Activated naive CD8-positive, alpha-beta T cell (primary cell): ENCODE measurements around the gene GTPBP8.

Experiments used
- H3K27ac Mint-ChIP-seq: one replicate; pipeline ENCODE4 v1.8.0; 2021; ENCODE audit warnings: mixed read lengths
- H3K27me3 Mint-ChIP-seq: one replicate; pipeline ENCODE4 v1.8.0; 2021; ENCODE audit warnings: mixed read lengths
- H3K36me3 Mint-ChIP-seq: one replicate; pipeline ENCODE4 v1.8.0; 2021; ENCODE audit warnings: mixed read lengths
- H3K4me1 Mint-ChIP-seq: one replicate; pipeline ENCODE4 v1.8.0; 2021; ENCODE audit warnings: low read depth, mixed read lengths
- H3K4me3 Mint-ChIP-seq: one replicate; pipeline ENCODE4 v1.8.0; 2021; ENCODE audit warnings: mild to moderate bottlenecking, mixed read lengths
- H3K9me3 Mint-ChIP-seq: one replicate; pipeline ENCODE4 v1.8.0; 2021; ENCODE audit warnings: low read depth, mixed read lengths

GTPBP8 gene

DNA sequence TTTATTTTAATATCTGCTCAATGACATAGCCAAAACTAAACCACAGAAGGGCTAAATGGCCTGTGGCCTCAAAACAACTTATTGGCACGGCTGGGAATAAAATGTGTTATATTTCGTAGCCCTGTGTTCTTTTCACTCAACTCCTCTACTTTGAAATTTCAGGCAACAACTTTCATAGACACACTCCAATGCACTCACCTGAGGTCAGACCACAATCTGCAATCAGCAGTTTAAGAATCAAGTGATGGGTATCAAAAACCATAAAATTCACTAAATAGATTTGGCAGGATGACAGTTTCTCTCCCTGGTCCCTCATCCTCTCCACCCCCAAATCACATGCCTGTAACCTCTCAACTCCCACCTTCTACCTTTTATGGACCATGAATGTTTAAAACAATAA is 13.8 kb upstream of the GTPBP8 start:
- Mint-ChIP-seq H3K36me3 (no peaks in the 10 kb centered on the region), H3K4me1 (peaks cover 70% of the 10 kb centered on the region), H3K27ac (peak overlapping the region; percentile 84), H3K4me3 (peak overlapping the region; percentile 51), H3K9me3 (no peaks in the 10 kb centered on the region), H3K27me3 (no peaks in the 10 kb centered on the region)

DNA sequence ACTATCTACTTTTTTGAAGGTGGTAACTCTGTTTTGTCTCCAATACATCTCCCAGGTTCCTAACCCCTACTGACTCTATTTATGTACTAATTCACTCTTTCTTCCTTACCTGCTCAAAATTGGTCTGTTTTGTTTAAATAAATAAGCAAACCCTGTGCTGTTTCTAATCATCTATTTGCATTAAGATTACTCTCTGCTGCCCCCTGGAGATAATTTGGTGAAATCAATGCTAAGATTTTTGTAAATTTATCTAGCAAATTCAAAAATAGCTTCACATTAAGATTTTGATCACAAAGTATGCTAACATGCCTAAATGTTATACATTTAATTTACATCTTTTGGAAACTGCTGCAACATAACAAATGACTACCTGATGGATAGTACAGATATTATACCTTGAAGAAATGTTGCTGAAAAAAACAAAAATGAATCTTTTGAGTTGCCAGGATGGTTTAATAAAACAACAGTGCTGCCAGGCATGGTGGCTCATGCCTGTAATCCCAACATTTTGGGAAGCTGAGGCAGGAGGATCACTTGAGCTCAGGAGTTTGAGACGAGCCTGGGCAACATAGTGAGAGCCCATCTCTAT is 11.4 kb upstream of the GTPBP8 start:
- no peak overlapping the region for H3K4me3 Mint-ChIP-seq
- H3K27me3 Mint-ChIP-seq = no peaks in the 10 kb centered on the region
- H3K27ac Mint-ChIP-seq = no peak overlapping the region
- H3K36me3 Mint-ChIP-seq = no peaks in the 10 kb centered on the region
- H3K4me1 Mint-ChIP-seq = peaks cover 64% of the 10 kb centered on the region
- no peaks in the 10 kb centered on the region for H3K9me3 Mint-ChIP-seq

DNA sequence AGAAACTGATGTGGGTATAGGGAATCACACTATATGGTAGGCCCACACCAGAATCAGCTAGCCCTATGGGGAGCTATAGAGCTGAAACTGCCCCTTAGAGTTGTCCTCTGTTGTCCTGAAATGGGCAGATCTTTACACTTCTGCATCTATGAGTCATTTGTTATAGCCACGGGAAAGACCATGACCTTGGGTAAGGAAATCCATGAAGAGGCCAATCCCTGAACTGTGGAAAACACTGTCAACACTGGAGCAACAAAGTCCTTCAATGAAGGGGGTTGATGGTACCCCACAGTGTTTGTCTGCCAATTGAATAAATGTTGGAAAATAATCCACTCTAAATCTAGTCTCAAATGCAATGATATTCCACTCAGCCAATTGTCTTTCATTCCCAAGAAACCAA is 10.7 kb upstream of the GTPBP8 start:
- Mint-ChIP-seq H3K36me3 (no peaks in the 10 kb centered on the region), H3K27ac (no peak overlapping the region), H3K4me3 (no peak overlapping the region), H3K27me3 (no peaks in the 10 kb centered on the region), H3K9me3 (no peaks in the 10 kb centered on the region), H3K4me1 (peaks cover 63% of the 10 kb centered on the region)

DNA sequence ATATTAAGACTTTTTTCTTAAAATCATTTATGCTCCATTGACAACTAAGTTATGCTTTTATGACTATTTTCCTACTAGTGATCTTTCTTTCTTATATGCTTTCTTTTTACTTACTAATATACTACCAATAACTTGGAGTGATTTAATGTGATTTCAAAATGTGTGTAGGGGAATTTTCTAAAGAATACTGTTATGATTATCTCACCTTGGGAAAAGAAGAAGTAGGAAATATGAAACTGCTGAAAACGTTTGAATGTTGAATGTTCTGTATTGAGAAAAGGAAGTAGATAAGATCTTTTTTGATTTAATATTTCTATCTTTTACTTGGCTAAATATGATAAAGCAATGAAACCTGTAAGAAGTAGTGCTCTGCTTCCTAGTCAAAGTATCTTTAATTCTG is 8.1 kb upstream of the GTPBP8 start:
- Mint-ChIP-seq H3K4me1 (peaks cover 48% of the 10 kb centered on the region), H3K36me3 (no peaks in the 10 kb centered on the region), H3K4me3 (no peak overlapping the region), H3K27me3 (no peaks in the 10 kb centered on the region), H3K27ac (no peak overlapping the region), H3K9me3 (no peaks in the 10 kb centered on the region)

DNA sequence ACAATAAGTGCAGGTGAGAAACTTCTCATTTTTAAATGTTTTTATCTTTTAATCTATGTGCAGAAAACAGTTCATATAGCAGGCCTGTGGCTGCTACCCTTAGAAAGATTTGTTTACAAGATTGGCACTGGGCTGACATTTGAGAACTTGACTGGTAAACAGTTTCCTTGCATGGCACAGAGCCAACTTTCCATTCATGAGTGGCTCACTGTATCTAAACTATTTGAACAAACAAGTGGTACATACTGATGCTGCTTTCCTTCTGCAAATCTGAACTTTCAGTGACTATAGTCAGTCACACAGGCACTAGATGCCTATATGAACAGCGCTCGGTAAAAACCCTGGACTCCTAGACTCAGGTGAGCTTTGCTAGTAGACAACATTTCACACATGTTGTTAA is 6.3 kb upstream of the GTPBP8 start:
- H3K4me3 Mint-ChIP-seq = no peak overlapping the region
- no peaks in the 10 kb centered on the region for H3K9me3 Mint-ChIP-seq
- no peaks in the 10 kb centered on the region for H3K27me3 Mint-ChIP-seq
- H3K4me1 Mint-ChIP-seq = peaks cover 34% of the 10 kb centered on the region
- no peaks in the 10 kb centered on the region for H3K36me3 Mint-ChIP-seq
- H3K27ac Mint-ChIP-seq = no peak overlapping the region

DNA sequence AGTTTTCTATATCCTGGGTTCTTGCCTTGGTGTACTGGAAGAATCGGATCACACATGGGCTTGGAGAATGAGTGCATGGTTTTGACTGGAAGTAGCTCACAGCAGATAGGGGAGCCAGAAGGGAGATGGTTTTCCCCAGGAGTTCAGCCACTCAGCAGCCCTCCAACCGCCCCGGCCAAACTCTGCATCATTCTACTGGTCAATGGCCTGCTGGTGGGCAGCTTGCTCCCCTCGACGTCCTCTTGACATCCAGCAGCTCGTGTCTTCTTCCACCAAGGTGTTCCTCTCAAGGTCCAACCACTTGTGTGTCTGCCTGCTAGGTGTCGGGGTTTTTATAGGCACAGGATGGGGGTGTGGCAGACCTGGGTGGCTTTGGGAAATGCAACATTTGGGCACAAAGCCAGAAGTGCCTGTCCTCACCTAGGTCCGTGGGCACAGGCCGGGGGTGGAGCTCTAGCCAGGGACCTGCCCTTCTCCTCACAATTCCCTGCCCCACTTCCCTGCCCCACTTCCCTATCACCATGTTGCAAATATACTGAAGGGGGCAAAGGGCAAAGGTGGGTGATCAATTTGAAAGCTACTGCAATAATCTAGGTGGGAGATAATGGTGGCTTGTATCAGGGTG is 3.0 kb upstream of the GTPBP8 start:
- no peak overlapping the region for H3K27ac Mint-ChIP-seq
- H3K27me3 Mint-ChIP-seq = no peaks in the 10 kb centered on the region
- H3K4me3 Mint-ChIP-seq = no peak overlapping the region
- no peaks in the 10 kb centered on the region for H3K9me3 Mint-ChIP-seq
- no peaks in the 10 kb centered on the region for H3K36me3 Mint-ChIP-seq
- H3K4me1 Mint-ChIP-seq = peaks cover 50% of the 10 kb centered on the region

DNA sequence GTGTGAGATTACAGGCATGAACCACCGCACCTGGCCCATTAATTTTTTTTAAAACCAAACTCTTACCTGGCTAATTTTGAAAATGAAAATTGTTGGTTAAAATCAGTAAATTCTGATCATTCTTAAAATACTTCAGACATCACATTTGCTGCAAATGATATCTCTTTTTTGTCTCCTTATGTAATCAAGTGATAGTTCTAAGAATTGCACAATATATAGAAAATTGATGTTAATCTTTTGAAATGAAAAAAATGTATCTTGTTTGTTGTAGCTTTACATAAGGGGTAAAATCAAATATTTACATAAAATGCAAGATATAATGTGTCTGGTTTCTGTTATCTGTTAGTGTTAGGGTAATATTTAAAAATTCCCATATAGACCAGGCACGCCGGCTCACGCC is 5.0 kb downstream of the GTPBP8 start:
- Mint-ChIP-seq H3K4me3 (no peak overlapping the region), H3K9me3 (no peaks in the 10 kb centered on the region), H3K27me3 (no peaks in the 10 kb centered on the region), H3K27ac (no peak overlapping the region), H3K4me1 (peaks cover 69% of the 10 kb centered on the region), H3K36me3 (peaks cover 10% of the 10 kb centered on the region)

DNA sequence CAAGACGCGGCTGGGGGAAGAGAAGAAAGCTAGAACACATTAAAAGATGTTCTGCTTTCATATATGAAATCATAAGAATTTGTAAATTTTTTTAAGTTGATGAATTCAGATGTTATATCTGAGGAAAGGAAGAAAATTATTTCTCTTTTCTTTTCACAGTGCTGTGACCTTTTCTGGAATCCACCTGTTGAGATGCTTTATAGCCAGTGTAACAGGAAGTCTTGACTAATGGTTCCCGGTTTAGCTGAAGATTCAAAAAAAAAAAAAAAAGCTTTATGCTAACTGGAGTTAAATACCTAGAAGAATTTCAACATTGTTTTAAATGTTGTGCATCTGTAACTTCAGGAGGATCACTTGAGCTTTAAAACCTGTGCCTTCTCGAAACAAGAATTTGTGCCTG is 9.9 kb downstream of the GTPBP8 start:
- H3K27ac Mint-ChIP-seq = peak overlapping the region; percentile 91
- peaks cover 75% of the 10 kb centered on the region for H3K4me1 Mint-ChIP-seq
- no peaks in the 10 kb centered on the region for H3K27me3 Mint-ChIP-seq
- no peaks in the 10 kb centered on the region for H3K9me3 Mint-ChIP-seq
- peaks cover 14% of the 10 kb centered on the region for H3K36me3 Mint-ChIP-seq
- peak overlapping the region; percentile 46 for H3K4me3 Mint-ChIP-seq

DNA sequence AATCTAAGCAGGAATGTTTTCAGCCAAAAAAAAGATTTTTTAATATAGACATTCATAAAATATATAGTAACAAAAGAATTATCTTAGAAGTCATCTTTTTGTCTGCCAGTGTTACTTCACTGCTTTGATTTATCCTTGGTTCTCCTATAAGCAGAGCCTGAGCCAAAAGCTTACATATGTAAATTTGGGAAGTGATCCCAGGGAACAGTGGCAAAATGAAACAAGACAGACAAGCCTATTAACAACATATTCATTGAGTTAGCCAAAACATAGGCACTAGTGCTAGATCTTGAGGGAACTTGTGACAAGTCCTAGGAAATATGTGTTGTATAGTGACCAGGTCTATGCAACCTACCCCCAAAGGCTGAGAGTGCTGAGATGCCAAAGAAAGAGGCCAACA is 11.3 kb downstream of the GTPBP8 start:
- Mint-ChIP-seq H3K4me1 (peaks cover 81% of the 10 kb centered on the region), H3K4me3 (no peak overlapping the region), H3K36me3 (peaks cover 14% of the 10 kb centered on the region), H3K9me3 (no peaks in the 10 kb centered on the region), H3K27me3 (no peaks in the 10 kb centered on the region), H3K27ac (peak overlapping the region; percentile 83)

DNA sequence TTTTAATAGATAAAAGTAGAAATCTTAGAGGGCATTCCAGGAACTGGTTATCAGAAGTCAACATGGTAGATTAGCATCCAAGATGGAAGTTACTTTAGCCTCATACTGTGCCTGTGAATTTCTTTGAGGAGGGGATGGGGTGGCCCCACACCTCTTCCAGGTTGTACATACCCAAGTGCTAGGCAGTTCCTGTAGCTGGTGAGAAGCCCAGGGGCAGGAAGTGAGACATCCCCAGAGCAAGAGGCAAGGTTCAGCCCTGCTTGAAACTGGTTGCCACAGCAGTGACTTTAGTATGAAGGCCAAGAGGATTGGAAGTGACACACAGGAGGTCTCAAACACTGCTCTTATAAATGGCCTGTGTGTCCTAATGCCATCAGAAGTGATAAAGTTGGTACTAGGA is 11.9 kb downstream of the GTPBP8 start:
- Mint-ChIP-seq H3K36me3 (peaks cover 14% of the 10 kb centered on the region), H3K27ac (peak overlapping the region; percentile 83), H3K9me3 (no peaks in the 10 kb centered on the region), H3K27me3 (no peaks in the 10 kb centered on the region), H3K4me1 (peaks cover 81% of the 10 kb centered on the region), H3K4me3 (peak overlapping the region; percentile 3)

DNA sequence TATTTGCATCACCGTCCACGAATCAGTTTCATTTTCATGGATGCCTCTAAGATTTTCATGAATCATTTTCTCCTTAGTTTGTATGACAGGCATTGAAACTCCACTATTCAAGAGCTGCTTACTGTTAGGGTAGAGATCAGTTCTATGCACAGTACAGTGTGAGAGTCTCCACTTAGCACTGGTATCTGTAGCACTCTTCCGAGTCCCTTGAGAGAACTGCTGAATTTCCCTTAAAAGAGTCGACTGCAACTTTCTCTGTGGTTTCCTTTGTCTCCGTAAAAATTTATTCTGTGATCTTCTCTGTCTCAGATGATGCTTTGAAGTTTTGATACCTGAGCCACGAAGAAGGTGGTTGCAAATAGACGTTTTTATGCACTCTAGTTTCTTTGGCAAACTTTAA is 14.8 kb downstream of the GTPBP8 start:
- H3K27me3 Mint-ChIP-seq = no peaks in the 10 kb centered on the region
- peaks cover 11% of the 10 kb centered on the region for H3K36me3 Mint-ChIP-seq
- peak overlapping the region; percentile 79 for H3K4me3 Mint-ChIP-seq
- H3K9me3 Mint-ChIP-seq = no peaks in the 10 kb centered on the region
- H3K27ac Mint-ChIP-seq = peak overlapping the region; percentile 97
- H3K4me1 Mint-ChIP-seq = peaks cover 88% of the 10 kb centered on the region

DNA sequence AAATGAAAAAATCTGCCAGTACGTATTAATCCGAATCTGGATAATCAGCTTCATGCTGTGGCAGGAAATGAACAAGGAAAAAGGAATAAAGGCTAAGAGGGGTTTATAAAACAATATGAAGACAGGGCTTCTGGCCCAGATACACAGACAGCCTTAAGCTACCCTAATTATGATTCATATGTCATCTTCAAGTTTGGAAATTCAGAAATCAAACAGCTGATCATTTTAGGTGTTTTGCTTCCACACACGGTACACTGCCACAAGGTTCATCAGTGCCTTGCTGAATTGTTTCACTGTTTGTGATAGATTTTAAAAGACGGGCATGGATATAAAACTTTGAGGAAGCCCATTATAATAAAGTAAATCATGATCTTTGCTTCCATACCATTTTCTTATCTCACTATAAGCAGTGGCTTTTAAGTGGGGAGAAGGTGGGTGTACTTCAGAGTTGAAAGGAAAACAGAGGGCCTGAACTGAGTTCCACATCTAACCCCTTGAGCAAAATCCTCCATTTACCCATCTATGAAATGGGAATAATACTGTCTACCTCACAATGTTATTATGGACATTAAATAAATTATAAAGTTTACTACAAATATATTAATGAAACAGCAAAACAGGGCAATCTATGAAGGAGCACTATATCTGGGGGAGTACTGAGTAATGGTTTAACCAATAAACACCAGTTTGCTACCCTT is 15.7 kb downstream of the GTPBP8 start:
- H3K36me3 Mint-ChIP-seq = peaks cover 9% of the 10 kb centered on the region
- H3K27me3 Mint-ChIP-seq = no peaks in the 10 kb centered on the region
- no peaks in the 10 kb centered on the region for H3K9me3 Mint-ChIP-seq
- peak overlapping the region; percentile 97 for H3K27ac Mint-ChIP-seq
- H3K4me3 Mint-ChIP-seq = peak overlapping the region; percentile 79
- peaks cover 88% of the 10 kb centered on the region for H3K4me1 Mint-ChIP-seq

DNA sequence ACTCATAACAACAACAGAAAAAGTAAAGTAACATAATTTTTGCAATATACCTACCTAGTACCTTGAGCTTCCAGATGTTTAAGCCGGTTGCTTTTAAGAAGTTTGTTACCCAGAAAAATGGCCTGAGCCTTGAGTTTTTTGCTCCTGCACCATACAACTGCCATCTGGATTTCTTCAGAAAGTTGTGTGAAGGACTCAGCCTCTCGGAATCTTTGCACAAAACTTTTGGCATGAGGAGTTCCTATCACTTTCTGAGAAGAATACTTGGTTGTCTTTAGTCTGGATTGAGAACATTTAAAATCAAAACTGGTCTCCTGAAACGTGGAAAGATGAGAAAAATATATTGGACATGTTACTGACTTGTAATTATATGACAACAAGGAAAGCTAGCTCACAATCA is 17.3 kb downstream of the GTPBP8 start:
- no peaks in the 10 kb centered on the region for H3K9me3 Mint-ChIP-seq
- H3K27me3 Mint-ChIP-seq = no peaks in the 10 kb centered on the region
- peaks cover 12% of the 10 kb centered on the region for H3K36me3 Mint-ChIP-seq
- H3K27ac Mint-ChIP-seq = peak overlapping the region; percentile 97
- peaks cover 84% of the 10 kb centered on the region for H3K4me1 Mint-ChIP-seq
- no peak overlapping the region for H3K4me3 Mint-ChIP-seq

DNA sequence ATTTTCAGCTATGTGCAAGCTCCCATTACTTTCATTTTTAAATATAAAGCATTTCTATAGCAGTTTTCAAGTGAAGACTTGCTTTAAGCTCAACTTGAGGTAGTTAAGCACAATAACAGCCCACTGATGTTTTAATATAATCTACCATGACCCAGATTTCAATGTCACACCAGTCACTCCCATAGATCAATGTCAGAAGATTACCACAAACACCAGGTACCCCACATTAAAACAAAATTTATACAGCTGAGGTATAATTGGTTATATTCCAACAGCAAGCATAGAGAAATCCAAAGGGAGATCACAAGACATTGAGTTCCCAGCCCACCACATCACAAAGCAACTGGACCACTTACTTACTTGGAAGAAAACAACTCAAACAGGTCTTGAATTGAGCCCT is 22.8 kb downstream of the GTPBP8 start:
- no peaks in the 10 kb centered on the region for H3K27me3 Mint-ChIP-seq
- H3K4me3 Mint-ChIP-seq = peak overlapping the region; percentile 35
- no peaks in the 10 kb centered on the region for H3K9me3 Mint-ChIP-seq
- peaks cover 12% of the 10 kb centered on the region for H3K36me3 Mint-ChIP-seq
- H3K27ac Mint-ChIP-seq = peak overlapping the region; percentile 59
- H3K4me1 Mint-ChIP-seq = peaks cover 81% of the 10 kb centered on the region

DNA sequence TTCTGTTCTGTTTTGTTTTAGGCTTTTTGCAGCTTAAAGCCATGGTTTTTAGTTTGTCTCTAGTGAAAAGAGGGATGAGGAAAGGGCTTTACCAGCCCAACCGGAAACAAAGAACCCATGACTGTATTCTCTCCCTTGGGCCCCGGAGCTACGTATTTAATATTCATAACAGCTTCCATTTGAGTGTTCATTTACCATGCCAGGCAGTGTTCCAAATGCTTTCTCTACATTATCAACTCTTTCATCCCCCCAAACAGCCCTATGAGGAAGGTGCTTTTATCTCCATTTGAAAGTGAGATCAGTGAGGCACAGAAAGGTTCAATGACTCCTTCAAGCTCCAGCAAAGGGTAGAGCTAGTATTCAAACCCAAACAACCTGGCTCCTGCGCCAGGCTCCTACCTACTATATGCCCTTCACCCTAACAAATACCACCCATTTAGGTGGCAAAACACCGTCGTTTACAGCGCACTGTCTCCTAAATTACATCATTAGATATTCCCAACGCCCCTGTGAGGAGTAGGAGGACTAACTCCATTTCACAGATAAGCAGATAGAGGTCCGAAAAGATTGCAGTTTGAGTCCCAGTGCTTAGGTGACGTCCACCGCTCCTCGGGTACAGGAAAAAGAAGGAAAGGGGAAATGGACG is 27.9 kb downstream of the GTPBP8 start:
- Mint-ChIP-seq H3K4me3 (peak overlapping the region; percentile 97), H3K9me3 (no peaks in the 10 kb centered on the region), H3K27ac (peak overlapping the region; percentile 97), H3K36me3 (peaks cover 6% of the 10 kb centered on the region), H3K27me3 (no peaks in the 10 kb centered on the region), H3K4me1 (peaks cover 71% of the 10 kb centered on the region)
